SW 1271 (cell line): ENCODE measurements around the gene PDE9A.
"Not testable (repeated sequence)": the region's sequence is repeated elsewhere in the genome, so short reads cannot be mapped to it uniquely, and the experiment has no call there.

Experiments used
- DNase-seq, 2 experiments: peaks; one replicate each; lab custom pipeline; 2025; lab: John Stamatoyannopoulos, UW

Gene PDE9A

DNA sequence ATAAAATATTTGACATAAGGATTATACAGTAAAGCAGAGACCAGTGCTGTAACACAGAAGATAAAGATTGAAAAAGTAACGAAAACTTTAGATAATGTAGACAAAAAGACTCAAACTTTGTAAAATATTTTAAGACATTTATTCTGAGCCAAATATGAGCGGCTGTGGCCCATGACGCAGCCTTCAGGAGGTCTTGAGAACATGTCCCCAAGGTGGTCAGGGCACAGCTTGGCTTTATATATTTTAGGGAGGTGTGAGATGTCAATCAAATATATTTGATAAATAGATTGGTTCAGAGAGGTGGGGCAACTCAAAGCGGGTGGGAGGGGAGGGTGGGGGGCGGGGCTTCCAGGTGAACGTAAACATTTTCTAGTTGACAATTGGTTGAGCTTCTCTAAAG is 144.7 kb downstream of the PDE9A start:
- DNase-seq: no peak

DNA sequence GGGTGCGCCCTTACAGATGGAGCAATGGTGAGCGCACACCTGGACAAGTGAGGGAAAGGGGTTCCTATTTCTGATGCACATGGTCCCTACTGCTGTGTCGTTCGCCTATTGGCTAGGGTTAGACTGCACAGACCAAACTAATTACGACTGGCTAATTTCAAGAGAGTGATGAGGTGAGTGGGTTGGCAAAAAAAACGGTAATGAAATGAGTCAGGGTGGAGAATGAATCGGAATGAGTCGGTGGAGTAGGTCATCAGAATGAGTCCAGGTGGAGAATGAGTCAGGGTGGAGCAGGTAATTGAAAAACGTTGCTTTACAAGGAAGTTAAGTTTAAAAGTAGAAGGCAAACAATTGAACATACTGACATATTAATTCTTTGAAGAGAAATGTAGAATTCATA is 146.1 kb downstream of the PDE9A start:
- no peak for DNase-seq

GRCh38 chr21:42799948-42800347 is 146.5 kb downstream of the PDE9A start:
- DNase-seq: no peak

GRCh38 chr21:42801616-42802015 is 148.2 kb downstream of the PDE9A start:
- DNase-seq: not testable (repeated sequence)

DNA sequence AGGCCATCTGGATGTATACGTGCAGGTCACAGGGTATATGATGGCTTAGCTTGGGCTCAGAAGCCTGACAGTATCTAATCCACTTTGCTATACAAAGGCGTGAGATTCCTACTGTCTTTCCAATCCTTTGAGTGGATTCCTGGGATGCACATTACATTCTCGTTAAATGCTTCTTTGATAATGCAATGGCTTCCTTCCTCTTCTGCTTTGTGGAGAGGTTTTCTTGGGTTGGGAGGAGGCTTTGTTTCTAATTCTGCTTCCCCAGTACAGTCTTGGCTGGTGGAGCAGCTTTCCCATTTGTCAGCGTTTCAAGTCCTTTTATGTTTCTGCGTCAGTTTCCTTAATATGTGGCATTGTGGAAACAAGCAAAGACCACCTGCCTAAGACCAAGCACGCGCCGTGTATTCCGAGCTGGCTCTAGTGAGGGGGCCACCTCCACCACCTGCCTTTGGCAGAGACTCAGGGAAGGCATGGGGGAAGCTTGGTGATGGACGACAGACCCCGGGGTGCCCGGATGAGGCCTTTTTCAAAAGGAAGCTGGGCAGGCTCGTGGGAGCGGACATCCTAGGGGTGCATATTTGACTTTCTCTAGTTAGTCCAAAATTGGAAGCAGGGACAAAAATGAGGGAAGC is 153.2 kb downstream of the PDE9A start:
- no peak for DNase-seq

- DNase-seq: not testable (repeated sequence)
Measured at GRCh38 chr21:42807293-42807895, 154.0 kb downstream of the PDE9A start.

- no peak for DNase-seq
Measured at GRCh38 chr21:42807938-42808613, 154.7 kb downstream of the PDE9A start.

DNA sequence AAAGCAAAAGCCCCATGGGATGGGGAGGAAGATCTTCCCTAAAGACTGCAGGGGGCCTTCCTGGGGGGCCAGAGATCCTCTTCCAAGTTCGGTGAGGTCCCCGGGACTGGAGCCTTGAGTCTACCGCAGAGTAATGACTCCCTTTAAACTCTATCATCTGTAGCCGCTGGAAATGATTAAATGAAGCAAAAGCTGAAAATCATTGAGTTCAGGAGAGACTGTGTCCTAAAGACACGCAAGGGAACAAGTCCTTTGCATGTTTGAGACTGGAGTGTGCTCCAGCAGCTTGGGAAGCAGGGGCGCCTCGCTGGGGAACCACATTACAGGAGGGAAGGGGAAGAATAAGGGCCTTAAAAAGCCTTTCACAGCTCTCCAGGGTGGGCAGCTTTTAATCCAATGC is 155.8 kb downstream of the PDE9A start:
- no peak for DNase-seq

DNA sequence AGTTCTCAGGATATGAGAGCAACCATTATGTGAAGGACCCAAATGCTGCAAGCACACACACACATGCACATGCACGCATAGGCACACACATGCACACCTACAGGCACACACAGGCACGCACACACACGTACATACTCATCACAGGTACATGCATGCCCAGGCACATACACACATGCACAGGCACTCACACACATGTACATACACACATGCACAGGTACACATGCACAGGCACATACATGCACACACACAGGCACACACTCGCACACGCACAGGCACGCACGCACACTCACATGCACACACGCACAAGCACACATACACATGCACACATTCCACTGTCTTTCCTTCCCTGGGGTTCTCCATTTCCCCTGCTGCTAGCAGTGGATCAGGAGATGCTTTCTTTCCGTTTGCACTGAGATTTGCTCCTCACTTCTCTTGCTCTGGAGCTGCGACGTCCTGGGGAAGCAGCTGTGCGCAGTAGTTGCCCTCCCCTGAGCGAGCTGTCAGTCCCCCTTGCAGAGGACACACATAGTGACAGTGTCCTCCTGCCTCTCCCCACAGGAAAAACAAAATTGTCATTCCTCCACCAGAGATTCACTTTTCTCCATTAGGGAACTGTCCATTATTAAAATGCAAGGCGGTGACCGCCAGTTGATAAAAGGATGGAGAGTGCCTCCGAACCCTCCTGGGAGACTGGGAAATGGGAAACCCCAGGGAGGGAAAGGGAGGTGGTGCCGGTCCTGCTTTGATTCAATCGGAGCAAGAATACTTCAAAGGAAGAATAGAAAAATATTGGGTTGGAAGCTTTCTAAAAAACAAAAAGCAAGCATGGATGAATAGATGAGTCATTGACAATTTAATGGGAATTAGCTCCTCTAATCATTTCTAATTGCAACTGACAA is 156.4 kb downstream of the PDE9A start:
- no peak for DNase-seq

DNA sequence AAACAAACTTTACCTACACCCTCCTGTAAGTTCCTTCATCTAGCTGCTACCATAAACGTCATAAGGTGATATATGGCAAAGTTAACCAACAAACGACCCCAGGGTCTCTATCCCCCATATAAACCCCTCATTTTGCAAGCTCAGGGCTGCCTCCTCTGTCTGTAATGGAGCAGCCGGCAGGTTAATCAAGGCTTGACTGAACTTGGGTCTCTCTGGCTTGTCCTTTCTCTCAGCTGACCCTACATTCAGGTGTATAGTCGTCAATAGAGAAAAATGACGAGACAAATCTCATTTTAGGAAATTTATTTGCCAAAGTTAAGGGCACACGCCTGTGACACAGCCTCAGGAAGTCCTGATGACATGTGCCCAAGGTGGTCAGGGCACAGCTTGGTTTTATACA is 158.5 kb downstream of the PDE9A start:
- no peak for DNase-seq

- not testable (repeated sequence) for DNase-seq
Measured at GRCh38 chr21:42812528-42813241, 159.3 kb downstream of the PDE9A start.

DNA sequence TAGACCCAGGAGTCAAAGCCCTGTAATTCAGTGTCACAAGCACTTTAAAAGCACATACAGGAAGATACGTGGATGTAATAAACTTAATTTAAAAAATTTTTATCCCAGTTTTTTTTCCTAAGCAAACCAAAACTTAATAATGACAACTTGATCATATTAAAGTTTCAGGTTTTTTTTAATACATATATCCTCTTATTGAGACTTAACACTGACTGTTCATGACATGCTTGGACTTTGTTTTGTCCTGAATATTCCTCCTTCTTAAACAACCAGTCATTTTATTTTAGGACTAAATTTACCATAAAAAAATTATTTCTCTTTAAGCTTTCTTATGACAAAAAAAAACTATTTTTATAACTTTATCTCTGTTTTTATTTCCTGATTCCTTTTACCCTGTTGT is 161.8 kb downstream of the PDE9A start:
- no peak for DNase-seq

GRCh38 chr21:42818328-42818749 is 164.9 kb downstream of the PDE9A start:
- peak in 1 of 2 experiments; percentile 19 for DNase-seq

- DNase-seq: no peak
Measured at GRCh38 chr21:42819861-42820615, 166.6 kb downstream of the PDE9A start.

DNA sequence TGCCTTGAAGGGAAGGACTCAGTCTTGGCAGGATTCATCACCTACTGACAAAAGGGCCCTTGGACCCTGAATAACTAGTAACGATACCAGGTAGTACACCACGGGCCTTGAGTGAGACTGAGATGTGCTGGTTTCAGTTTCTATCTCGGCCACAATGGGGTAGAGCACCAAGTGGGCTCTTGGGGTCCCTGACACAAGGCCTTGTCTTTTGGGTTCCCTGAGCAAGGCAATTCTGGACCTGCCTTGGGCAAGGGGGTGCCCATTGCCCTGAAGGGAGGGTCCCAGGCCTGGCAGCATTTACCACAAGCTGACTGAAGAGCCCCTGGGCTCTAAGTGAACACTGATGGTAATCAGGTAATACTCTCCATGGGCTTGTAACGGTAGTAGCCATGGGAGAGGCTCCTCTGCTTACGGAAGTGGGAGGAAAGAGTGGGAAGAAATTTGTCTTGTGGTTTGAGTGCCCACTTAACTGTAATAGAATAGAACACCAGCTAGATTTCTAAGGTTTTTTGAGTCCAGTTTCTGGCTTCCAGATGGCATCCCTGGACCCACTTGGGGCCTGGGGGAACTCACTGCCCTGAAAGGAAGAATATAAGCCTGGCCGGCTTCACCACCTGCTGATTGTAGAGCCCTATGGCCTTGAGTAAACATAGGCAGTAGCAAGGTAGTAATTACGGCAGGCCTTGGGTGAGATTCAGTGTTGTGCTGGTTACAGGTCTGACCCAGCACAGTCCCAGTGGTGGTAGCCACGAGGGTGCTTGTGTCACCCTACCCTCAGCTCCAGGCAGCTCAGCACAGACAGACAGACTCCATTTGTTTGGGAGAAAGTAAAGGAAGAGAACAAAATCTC is 167.4 kb downstream of the PDE9A start:
- no peak for DNase-seq
